GM18508 (cell line): ENCODE data around the gene NFIA.
"Not testable (repeated sequence)": the region's sequence is repeated elsewhere in the genome, so short reads cannot be mapped to it uniquely, and the experiment has no call there.

Source experiments
- ATAC-seq: cut with Tn5 transposase; IDR thresholded peaks from one replicate; pipeline ENCODE4 v1.9.1; 2021; ENCODE audit warnings: moderate number of reproducible peaks; ENCODE audit not compliant: insufficient read depth, unreplicated experiment

Gene NFIA

DNA sequence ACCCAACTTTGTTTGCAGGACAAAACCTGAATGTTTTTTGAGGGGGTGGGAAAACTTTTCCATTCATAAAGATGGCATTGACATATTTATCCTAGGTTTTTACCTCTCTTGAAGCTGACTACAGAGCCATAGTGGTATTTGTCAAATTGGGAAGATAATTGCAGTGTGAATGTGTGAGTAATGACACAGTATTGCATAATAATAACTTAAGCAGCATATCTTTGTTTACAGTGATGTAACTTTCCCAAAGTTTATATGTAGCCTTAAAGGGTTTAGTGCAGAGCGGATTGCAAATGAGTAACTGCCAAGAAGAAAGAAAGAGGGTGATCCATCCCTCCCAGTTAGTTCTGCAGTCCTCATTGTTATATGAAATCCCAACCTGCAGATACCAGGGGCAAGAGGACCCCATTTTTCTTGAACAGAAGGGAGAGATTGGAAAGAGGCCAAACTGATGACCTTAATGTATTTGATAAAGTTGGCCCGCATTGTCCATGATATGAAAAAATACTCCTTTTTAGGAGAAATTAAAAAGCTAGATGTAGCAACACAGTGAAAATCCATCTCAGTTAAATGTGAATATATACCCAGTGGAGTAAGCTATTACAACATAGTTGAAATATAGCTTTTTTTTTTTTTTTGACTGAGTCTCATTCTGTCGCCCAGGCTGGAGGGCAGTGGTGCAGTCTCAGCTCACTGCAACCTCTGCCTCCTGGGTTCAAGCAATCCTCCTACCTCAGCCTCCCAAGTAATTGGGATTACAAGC lies 23.7 kb upstream of the NFIA start:
- no peak for ATAC-seq

DNA sequence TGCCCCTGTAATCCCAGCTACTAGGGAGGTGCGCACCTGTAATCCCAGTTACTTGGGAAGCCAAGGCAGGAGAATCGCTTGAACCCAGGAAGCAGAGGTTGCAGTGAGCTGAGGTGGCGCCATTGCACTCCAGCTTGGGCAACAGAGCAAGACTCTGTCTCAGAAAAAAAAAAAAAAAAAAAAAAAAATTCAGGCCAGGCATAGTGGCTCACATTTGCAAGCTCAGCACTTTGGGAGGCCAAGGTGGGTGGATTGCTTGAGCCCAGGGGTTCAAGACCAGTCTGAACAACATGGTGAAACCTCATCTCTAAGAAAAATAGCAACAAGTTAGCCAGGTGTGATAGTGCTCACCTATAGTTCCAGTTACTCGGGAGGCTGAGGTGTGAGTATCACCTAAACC lies 20.8 kb upstream of the NFIA start:
- ATAC-seq, result not testable (repeated sequence)

DNA sequence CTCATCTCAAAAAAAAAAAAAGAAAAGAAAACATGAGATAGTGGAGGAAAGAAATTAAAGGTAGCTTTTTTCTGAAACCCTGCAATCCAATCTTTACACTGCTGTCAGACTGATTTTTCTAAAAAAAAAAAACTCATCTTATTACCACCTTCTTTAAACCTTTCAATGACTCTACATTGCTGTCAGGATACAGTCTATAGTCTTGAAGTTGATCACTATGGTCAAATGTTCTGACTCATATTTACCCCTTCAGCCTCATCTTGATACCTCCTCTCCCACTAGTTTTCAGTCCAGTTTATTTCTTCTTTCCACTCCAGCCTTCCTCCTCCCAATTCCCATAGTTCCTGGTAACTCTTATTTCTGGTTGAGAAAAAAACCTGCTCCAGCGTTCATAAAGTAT lies 17.7 kb upstream of the NFIA start:
- no peak for ATAC-seq

DNA sequence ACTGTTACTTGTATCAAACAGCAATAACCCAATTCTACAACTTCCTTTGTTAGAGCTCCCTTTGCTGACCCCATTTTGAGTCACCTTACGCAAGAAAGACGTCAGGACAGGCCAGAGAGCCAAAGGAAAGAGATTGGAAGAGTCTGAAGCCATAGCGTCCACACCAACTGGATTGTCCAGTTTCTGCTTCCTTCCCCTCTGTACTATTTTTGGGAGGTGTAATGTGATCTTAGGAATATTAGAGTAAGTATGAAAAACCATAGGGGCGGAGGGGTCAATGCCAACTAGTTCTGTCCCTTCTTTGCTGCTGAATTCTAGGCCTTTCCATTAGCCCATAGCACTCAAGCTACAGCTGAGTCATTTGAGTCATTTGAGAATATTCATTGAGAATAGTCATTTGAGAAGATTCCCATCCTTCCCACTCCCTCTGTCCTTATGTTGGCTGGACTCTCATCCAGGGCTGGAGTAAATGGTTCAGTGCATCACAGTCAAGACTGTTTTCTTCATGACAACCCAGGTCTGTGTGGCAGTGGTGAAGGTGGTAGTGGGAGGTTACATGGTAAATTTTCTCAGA lies 14.8 kb upstream of the NFIA start:
- no peak for ATAC-seq

DNA sequence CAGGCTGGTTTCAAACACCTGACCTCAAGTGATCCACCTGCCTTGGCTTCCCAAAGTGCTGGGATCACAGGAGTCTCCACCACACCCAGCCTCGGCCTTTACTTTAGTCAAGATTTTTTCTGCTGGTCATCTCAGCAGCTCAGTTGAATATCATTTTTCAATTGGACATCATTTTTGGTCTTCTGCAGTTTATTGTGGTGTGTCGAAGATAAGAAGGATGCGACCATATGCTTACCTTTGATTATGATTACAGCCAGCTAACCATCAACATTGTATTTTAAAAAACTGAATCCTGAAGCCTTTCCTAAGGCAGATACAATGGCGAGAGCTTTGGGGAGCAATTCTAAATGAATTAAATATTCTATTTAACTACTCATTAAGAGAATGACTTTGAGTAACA lies 12.3 kb upstream of the NFIA start:
- no peak for ATAC-seq

DNA sequence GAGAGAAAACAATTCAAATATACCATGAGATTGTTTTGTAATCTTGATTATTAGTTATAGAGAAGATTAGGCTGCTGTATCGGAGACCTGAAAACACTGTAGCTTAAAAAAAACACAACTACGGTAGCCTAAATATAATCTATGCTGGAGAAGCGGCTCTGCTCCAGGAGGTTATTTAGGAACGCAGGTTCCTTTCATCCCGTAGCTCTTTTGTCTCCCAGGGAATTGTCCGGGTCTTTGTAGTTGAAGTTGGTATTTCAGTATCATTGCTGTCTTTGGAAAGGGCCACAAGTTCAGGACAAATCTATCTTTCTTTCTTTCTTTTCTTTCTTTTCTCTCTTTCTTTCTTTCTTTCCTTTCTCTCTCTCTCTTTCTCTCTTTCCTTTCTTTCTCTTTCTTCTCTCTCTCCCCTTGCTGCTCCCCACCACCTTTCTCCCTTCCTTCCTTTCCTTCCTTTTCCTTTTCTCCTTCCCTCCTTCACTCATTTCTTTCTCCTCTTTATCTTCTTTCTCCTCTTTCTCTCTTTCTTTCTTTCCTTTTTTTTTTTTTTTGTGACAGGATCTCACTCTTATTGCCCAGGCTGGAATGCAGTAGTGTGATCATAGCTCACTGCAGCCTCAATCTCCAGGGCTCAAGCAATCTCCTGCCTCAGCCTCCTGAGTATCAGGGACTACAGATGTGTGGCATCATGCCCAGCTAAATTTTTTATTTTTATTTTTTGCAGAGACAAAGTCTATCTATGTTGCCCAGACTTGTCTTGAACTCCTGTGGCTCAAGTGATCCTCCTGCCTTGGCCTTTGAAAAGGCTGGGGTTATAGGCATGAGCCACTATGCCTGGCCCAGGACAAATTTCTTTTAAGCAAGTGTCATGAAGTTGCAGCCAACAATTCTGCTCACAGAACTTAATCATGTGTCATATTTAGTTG lies 10.9 kb upstream of the NFIA start:
- no peak for ATAC-seq

DNA sequence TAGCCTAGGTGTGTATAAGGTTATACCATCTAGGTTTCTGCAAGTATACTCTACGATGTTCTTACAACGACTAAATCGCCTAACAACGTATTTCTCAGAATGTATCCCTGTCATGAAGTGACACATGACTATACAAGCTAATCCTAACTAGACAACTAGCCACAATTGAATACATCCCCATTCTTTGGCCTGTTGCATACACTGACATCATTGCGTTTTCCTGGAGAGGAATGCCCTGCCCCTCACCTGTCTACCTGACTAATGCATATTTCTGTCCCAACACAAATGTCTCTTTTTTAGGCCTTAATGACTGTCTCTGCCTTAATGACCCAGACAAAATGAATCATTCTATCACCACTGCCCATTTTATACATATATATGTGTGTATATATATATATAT lies 8.5 kb upstream of the NFIA start:
- no peak for ATAC-seq

DNA sequence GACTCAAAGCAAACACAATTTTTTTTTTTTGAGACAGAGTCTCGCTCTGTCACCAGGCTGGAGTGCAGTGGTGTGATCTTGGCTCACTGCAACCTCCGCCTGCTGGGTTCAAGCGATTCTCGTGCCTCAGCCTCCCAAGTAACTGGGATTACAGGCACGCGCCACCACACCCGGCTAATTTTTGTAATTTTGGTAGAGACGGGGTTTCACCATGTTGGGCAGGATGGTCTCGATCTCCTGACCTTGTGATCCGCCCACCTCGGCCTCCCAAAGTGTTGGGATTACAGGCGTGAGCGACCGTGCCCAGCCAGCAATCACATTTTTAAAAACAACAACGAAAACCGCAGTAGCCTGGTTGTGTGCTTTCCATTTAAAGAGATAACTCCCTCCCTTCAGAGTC lies 6.5 kb upstream of the NFIA start:
- not testable (repeated sequence) for ATAC-seq

DNA sequence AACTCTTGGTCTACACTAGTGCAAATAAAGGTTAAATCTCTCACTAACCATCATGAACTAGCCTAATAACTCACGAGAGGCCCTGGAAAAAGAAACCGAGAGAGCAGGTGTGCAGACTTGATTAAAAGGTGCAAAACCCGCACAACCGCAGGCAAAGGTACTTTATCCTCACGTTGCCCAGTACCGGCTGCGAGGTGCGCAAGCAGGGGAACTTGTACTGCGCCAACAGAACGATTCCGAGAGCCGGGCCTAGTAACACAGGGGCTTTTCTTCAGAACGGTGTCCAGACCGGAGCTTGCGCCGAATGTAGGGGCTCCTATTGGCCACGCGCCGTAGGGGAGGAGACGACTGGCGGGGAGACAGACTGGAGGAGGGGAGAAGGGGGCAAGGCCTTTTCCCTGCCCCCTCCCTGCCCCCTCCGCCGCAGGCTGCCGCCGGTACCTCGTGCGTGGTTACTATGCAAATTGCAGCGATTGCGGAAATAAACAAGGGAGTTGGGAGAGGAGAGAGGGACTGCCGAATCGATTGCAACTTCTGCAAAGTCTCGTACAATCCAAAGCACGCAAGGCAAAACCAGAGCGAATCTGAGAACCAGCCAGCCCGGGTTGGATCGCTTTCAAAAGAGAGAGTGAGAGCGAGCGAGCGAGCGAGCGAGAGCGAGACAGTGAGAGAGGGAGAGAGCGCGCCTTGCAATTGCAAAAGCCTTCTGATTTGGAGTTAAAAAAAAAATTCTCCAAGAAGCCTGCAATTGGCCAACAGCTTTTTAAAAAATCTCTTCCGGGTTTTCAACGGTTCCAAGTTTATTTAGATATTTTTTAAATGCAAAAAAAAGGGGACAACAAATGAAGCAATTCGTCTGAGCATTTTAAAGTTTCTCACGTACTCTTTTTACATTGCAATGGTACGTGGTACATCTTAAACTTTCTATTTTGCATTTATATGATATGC lies 5.4 kb upstream of the NFIA start:
- ATAC-seq, result peak; percentile 67

DNA sequence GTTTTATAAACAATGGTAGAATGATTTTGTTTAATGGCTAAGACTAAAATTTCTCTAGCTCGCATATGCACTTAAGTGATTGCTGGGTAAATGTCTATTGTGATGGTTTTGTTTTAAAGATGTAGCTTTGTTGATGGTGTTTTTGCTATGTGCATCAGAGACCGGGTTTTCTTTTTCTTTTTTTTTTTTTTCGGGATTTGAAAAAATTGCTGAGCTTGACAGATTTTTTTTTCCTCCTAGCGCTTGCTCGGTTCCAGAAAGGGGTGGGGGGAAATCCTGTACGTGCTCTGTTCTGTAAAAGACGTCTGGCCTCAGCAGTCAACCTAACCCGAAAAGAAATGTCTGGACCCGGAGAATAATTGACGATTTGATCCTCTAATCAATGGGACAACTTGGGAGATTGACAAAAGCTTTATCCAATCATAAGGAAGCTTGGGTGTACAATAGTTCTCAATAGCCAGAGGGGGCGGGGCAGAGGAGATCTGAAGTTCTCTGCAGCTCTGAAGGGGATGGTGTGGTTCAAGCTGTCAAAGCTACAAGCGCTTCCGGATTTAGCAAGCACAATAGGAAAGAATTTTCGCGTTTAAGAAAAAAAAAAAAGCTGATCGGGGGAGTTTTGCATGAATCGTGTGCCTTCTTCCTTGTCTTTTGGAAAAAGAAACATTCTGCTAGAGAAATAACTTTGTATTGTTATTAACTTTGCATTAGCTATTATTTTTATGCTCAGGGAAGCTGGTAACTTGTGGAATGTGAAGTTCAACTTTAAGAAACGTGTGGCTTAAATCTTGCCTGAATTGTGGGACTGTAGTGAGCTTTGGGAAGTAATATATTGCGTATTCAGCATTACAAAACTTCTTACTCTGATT lies 4.5 kb upstream of the NFIA start:
- peak; percentile 51 for ATAC-seq

DNA sequence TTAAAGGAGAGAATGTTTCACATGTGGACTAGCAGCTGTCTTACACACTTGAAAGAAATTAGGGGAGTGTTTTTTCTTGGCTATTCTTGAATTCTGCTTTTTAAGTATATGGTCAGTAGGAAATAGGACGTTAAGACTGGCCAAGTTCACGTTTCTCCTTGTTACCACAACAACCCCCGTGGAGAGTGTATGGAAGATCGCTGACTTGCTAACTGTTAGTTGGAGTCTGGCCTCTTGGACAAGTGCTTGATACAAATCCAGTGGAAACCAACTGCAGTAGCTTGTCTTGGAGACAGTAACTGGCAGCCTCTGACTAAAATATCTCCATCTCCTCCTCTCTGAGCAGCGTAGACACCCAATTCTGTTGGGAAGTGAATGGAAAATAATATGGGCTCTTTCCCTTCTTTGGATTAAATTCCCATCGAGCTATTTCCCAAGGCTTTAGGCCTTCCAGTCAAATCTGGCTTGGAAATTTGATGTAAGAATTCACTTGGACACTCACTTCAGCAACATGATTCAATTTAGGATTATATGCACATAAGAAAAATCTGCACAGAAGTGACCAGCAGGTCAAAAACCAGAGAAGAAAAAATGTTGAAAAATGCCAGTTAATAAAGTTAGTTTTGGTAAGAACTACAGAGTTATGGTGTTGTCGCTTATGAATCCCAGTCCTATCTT lies 3.6 kb upstream of the NFIA start:
- ATAC-seq, result no peak

DNA sequence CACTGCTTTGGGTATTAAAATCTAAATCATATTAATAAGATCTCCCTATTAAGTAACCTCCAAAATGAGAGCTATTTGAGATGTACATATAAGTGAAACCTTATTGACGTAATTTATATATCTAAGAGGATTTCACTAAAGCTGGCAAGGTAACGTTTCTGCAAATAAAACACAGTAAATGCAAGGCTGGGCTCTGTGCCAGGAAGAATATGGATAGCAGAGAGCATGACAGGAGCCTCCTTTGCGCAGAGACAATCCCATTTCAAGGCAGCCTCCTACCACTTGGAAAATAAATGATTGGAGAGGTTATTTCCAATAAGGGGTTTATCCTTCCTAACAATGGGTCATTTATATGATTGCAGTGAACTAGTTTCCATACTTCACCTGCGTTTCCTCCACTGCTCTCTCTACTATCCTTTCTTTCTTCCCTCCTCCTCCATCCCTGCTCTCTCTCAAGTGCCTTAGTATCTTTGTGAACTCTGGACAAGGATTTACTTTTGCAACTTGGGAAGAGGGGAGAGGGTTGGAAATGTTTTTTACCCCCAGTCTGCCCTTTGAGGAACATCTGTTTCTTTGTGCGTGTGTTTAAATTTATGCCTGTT lies 3.0 kb upstream of the NFIA start:
- ATAC-seq, result no peak

DNA sequence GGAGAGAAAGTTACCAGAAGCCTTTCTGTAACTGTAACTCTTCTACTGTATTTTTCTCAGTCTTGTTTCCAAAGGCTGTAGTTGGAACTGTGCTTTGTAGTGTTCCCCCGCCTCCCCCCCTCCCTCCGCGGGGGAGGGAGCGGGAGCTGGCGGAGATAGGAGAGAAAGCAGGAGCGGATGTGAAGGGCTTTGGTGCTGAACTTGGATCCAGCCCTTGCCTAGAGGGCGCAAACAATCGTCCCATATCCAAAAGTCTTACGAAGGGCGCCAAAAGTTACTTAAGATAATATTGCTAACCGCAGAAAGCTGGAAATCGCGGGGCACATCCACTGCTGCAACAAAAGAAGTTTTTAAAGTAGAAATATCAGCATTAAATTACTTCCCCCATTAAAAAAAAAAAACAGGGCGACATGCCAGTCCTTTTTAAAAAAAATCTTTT lies 2.4 kb upstream of the NFIA start:
- ATAC-seq, result no peak

DNA sequence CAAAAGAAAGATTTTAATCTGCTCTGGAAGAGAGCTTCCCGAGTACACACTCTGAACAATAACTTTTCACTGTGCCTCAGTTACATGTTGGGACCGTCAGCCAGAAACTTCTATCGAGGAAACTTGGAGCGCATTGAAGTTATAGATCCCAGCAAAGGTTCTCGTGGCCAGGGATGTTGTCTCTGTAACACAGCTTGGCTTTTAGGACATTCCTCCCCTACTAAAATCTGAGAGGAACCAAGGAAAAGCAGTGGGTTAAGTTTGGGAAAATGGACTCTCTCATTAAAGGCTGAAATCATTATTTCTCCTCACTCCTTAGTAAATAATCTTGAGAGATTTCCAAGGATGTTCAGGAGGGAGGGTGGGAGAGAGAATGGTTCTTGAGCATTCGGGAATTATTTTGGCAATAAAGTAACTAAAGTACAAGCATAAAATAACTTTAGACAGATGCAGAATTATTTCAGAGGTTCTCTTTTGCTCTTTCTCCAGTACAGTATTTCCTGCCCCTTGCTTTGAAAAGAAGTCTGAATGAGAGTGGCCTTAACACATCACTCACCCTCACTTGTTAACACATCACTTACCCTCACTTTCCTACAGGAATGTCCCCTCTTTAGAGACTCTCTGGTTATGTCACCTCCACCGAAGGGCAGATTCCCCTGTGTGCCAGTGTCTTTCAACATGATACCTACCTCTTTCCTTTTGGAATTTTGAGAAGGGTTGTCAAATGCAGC lies 1.8 kb upstream of the NFIA start:
- ATAC-seq, result no peak

DNA sequence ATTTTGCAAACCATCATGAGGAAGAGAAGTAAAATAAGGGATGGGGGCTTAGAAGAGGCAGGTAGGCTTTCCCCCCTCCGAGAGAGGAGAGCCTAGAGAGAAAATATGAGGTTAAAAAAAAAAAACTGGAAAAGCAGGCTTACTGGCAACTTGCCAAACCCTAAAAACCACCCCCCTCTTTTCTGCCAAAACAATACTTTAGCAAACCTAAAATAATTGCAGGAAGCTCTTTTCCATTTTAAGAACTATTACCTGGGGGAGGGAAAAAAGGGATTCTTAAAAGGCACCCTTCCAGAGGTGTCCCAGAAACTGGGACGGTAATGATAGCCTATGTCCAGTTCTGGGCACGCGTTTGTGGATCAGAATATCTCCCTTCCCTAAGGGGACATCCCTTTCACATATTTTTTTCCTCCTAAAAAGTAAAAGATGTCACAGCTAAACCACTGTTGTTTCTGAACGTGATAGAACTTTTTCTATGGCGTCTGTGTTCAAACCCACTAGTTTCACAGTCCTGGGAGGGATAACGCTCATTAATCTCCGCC lies 1.1 kb upstream of the NFIA start:
- no peak for ATAC-seq

DNA sequence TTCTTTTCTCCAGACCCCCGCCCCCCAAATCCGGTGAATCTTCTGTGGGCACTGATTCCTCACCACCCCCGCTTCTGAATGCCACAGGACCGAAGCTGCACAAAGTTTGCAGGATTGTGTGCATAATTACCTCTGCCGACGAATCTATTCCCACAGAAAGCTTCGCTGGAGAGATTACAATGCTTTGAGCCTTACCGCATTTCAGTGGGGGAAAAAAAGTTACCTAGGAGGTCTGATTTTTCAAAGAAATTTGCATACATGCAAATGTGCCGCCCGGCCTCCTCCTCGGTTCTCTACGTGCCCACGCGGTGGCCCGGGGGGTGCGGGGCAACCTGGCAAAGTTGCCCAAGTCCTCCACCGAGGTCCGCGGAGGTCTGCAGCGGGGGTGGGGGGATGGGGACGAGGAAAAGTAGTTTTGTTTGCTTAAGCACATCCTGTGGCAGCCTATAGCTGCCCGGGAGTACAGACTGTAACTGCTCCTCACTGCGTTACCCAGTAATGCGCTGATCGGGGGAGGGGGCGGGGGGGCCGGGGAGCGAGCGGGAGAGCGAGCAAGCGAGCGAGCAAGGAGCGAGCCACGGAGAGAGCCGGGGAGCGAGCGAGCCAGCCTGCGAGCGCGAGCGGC lies 563 bp upstream of the NFIA start:
- no peak for ATAC-seq
